ENCODE measurements around the gene SRI.
"Not testable (repeated sequence)": the region's sequence is repeated elsewhere in the genome, so short reads cannot be mapped to it uniquely, and the experiment has no call there.

SRI gene

DNA sequence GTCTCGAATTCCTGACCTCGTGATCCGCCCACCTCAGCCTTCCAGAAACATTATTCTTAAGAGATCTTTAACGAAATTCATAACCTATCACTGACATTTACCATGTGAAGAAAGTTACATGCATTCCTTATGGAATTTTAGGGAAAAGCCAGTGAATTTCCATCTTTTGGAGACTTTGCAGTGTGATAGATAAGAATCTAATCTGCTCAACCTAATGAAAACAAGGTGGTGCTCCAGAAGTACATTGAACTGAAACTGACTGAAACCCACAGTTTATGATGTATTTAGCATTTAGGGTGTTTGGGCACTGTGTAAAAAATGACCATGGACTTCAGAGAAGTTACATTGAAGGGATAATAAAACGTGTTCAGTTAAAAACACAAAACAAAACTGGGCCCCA lies 43.6 kb downstream of the SRI start:
- DNase-seq (ENCODE audit: low read depth), result no peak

- DNase-seq (ENCODE audit: low read depth), result no peak
Measured at GRCh38 chr7:88172842-88173241, 47.0 kb downstream of the SRI start.

DNA sequence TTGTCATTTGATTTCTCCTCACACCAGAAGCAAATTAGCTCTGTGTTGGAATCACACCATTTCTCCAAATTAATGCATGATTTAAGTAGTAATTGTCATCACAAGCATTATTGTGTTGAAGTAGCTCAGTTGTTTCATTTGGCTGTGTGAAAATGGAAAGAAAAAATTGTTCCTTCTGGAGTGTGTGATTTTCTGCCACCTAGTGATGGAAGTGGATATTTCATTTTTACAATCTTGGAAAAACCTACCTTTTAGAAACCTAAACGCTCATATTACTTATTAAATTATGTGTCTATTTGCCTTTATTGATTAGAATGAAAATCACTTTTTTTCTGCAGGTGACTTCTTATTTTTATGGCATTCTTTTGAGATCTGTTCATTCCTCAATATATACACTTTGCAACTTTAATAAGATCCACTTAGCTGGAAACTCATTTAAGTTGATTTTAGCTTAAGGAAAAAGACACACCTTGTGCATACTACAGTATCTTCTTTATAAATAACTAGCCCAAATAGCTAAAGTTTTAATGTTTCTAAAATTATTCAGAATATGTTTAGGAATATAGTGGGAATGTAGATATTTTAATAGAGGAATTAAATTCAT lies 50.0 kb downstream of the SRI start:
- no peak for DNase-seq (ENCODE audit: low read depth)

DNA sequence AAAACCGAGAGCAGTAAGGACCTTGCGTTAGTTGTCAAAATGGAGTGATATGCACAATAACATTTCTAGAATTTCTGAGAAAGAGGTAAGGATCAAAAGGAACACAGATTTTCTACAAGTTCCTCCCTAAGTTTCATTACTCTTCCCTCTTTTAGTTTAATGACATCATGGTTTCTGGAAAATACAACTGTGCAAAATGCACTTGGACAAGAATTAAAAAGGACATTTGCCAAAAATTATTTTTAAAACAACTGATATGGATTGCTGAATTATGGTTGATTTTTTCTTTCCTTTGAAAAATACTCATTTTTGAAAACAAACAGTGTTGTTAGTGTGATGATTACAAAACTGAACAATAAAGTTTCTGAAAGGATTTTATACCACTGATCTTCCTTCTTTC lies 52.1 kb downstream of the SRI start:
- no peak for DNase-seq (ENCODE audit: low read depth)

DNA sequence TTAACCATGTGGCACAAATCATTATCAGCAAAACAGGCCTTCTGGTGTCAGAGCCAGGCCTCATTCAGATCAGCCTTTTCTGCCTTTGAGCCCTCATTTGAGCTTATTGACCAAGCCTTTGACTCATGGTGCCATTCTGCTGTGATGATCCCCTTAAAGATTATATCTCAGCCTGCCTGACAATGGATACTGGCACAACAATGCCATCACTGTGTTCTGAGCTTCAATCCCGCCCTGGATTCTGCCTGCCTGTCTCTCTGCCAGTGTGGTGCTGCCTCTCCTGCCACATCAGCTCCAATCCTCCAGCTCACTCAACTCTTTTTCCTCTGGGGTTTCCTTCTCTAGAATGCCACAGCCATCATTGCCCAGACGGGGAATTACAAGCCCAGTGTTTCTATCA lies 52.6 kb downstream of the SRI start:
- no peak for DNase-seq (ENCODE audit: low read depth)

DNA sequence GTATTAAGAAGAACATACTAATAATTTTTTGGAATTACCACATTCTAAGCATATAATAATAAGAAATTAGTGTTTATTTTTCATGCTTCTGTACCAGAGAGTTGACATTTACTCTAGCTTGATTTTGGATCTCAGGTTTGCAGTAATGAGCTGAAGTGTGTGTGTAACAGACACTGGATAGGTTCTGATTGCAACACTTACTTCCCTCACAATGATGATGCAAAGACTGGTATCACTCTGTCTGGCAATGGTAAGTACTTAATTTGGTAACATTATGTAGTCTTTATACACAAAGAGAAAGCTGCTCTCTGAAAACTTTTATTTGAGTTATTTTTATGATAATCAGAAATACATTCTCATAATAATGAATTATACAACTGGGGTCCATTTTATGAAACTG lies 54.1 kb downstream of the SRI start:
- DNase-seq (ENCODE audit: low read depth), result no peak

GRCh38 chr7:88159741-88160140 lies 60.1 kb downstream of the SRI start:
- not testable (repeated sequence) for DNase-seq (ENCODE audit: low read depth)

GRCh38 chr7:88156356-88156755 lies 63.5 kb downstream of the SRI start:
- no peak for DNase-seq (ENCODE audit: low read depth)

GRCh38 chr7:88155756-88156155 lies 64.1 kb downstream of the SRI start:
- DNase-seq (ENCODE audit: low read depth), result no peak
